Measurements from ENCODE around the gene PIGQ. TPM values are rescaled to one million over a fixed set of nuclear protein-coding genes. Genes with fewer than 3 reads are reported as not detected.
A peak's percentile ranks its signal among the peaks of the same experiment; 100 is the strongest.

Gene PIGQ
- total and polyA plus RNA-seq, 2 of the 13 experiments (the other 11 are each of a cell fraction or from before 2014, with no cell fraction given), result 7.7 to 19.7 TPM

DNA sequence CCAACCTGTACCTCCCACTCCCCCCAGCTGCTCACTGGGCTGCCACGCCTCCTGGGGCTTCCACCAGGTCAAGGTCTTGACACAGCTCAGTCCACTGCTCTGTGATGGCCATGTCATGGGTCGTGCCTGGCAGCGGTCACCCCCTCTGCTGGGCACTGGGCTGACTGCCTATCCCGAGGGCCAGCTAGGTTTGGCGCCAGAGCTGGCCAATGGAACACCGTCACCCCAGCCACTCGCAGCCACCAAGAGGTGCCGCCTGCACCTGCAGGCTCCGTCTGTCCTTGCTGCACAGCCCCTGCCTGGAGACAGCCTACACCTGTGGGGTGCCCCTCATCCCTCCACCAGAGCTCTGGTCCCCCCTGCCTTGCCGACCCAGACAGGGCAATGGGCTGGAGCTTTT lies 15.6 kb downstream of the PIGQ start (continued):
- TF ChIP-seq NFE2L2 (IDR thresholded peaks at IDR 0.05; ENCODE audit: low read length) (no peak), MXI1 (IDR thresholded peaks at IDR 0.05; ENCODE audit: borderline replicate concordance, low read depth, low read length) (no peak), TRAFD1 (CRISPR knock-in tag; IDR thresholded peaks at IDR 0.05; ENCODE audit: borderline replicate concordance) (no peak), EP300 (IDR thresholded peaks at IDR 0.05; ENCODE audit: low read depth in 2 of 2, low read length in 2 of 2) (no peak), EP300 (CRISPR knock-in tag; IDR thresholded peaks at IDR 0.05; ENCODE audit: borderline replicate concordance) (no peak), DNMT1 (CRISPR knock-in tag; IDR thresholded peaks at IDR 0.05) (no peak), RARG (CRISPR knock-in tag; IDR thresholded peaks at IDR 0.05; ENCODE audit: low read depth) (no peak), CEBPB (IDR thresholded peaks at IDR 0.05; ENCODE audit: borderline replicate concordance, low read depth, low read length) (no peak), ZNF274 (CRISPR knock-in tag; IDR thresholded peaks at IDR 0.05) (no peak), NCOA1 (CRISPR knock-in tag; IDR thresholded peaks at IDR 0.05) (no peak), FOXA1 (IDR thresholded peaks at IDR 0.05) (no peak), FOXA1 (CRISPR knock-in tag; IDR thresholded peaks at IDR 0.05) (no peak), ZNF709 (CRISPR knock-in tag; IDR thresholded peaks at IDR 0.05) (no peak), SOX5 (CRISPR knock-in tag; IDR thresholded peaks at IDR 0.05; ENCODE audit: borderline replicate concordance) (no peak), ZKSCAN1 (IDR thresholded peaks at IDR 0.05; ENCODE audit: low read length) (no peak), STAG1 (CRISPR knock-in tag; IDR thresholded peaks at IDR 0.05) (peak; percentile 26), NONO (IDR thresholded peaks at IDR 0.05) (no peak), NONO (CRISPR knock-in tag; conservative IDR thresholded peaks at IDR 0.05) (no peak; the same call in 1 of the 2 replicates), LBX2 (CRISPR knock-in tag; IDR thresholded peaks at IDR 0.05; ENCODE audit: borderline replicate concordance) (no peak), SMC3 (IDR thresholded peaks at IDR 0.05; ENCODE audit: low read length) (peak; percentile 12; the same call in 1 of the 2 replicates), SIN3B (IDR thresholded peaks at IDR 0.05; ENCODE audit: low read length) (no peak), ZNF543 (CRISPR knock-in tag; IDR thresholded peaks at IDR 0.05) (no peak), ZNF768 (CRISPR knock-in tag; IDR thresholded peaks at IDR 0.05) (peak; percentile 54; the same call in 1 of the 2 replicates), ZFX (CRISPR knock-in tag; IDR thresholded peaks at IDR 0.05; ENCODE audit: low read depth) (no peak), ZNF235 (CRISPR knock-in tag; IDR thresholded peaks at IDR 0.05; ENCODE audit: borderline replicate concordance) (no peak)
- TF ChIP-seq, protein P1, sequence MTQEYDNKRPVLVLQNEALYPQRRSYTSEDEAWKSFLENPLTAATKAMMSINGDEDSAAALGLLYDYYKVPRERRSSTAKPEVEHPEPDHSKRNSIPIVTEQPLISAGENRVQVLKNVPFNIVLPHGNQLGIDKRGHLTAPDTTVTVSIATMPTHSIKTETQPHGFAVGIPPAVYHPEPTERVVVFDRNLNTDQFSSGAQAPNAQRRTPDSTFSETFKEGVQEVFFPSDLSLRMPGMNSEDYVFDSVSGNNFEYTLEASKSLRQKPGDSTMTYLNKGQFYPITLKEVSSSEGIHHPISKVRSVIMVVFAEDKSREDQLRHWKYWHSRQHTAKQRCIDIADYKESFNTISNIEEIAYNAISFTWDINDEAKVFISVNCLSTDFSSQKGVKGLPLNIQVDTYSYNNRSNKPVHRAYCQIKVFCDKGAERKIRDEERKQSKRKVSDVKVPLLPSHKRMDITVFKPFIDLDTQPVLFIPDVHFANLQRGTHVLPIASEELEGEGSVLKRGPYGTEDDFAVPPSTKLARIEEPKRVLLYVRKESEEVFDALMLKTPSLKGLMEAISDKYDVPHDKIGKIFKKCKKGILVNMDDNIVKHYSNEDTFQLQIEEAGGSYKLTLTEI (CRISPR knock-in tag; conservative IDR thresholded peaks at IDR 0.05), result no peak
- TF ChIP-seq, protein P2, sequence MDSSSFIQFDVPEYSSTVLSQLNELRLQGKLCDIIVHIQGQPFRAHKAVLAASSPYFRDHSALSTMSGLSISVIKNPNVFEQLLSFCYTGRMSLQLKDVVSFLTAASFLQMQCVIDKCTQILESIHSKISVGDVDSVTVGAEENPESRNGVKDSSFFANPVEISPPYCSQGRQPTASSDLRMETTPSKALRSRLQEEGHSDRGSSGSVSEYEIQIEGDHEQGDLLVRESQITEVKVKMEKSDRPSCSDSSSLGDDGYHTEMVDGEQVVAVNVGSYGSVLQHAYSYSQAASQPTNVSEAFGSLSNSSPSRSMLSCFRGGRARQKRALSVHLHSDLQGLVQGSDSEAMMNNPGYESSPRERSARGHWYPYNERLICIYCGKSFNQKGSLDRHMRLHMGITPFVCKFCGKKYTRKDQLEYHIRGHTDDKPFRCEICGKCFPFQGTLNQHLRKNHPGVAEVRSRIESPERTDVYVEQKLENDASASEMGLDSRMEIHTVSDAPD (CRISPR knock-in tag; IDR thresholded peaks at IDR 0.05), result no peak
- TF ChIP-seq, protein P3, sequence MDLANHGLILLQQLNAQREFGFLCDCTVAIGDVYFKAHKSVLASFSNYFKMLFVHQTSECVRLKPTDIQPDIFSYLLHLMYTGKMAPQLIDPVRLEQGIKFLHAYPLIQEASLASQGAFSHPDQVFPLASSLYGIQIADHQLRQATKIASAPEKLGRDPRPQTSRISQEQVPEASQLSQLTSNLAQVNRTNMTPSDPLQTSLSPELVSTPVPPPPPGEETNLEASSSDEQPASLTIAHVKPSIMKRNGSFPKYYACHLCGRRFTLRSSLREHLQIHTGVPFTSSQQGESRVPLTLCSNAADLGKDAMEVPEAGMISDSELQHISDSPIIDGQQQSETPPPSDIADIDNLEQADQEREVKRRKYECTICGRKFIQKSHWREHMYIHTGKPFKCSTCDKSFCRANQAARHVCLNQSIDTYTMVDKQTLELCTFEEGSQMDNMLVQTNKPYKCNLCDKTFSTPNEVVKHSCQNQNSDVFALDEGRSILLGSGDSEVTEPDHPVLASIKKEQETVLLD (CRISPR knock-in tag; IDR thresholded peaks at IDR 0.05; ENCODE audit: low read depth), result no peak

Data from HepG2 (cell line).